AG04450 (cell line): ENCODE measurements around the gene TMEM117. TPM values are rescaled to one million over a fixed set of nuclear protein-coding genes. Genes with fewer than 3 reads are reported as not detected.

ENCODE experiments used
- CTCF ChIA-PET: fragments of 300-600, 350-600 bp; formaldehyde crosslinking; extraction: SDS; loops from one replicate; lab custom pipeline; 2022; ENCODE audit warnings: antibody characterized with exemption, inconsistent platforms; lab: Charles Lee
- POLR2A ChIA-PET: fragments of 350-600 bp; formaldehyde crosslinking; extraction: SDS; loops from one replicate; lab custom pipeline; 2021; ENCODE audit warnings: antibody characterized with exemption, inconsistent platforms; lab: Yijun Ruan, JAX
- DNase-seq: peaks from one replicate; pipeline ENCODE4 v3.0.0-alpha.2; 2011; ENCODE audit warnings: low read depth, low spot score
- H3K27ac ChIP-seq: one replicate; pipeline ENCODE4 v1.5.1; 2012; ENCODE audit warnings: low read depth, low read length, control low read depth
- H3K27me3 ChIP-seq: one replicate; pipeline ENCODE4 v1.6.0; 2012; ENCODE audit warnings: low read length; ENCODE audit not compliant: control insufficient read depth, insufficient read depth
- H3K4me3 ChIP-seq: 2 replicates; pipeline ENCODE4 v1.5.1; 2011; ENCODE audit warnings: mild to moderate bottlenecking, low read depth, low read length, control low read depth
- H3K9me3 ChIP-seq: 2 replicates; pipeline ENCODE4 v1.5.1; 2012; ENCODE audit warnings: low read length; ENCODE audit not compliant: control insufficient read depth, insufficient read depth
- polyA plus RNA-seq: library from polyadenylated mRNA; depleted of rRNA; stranded (reverse); fragments of >200 nt; gene quantifications from 2 replicates; pipeline ENCODE4 v1.2.3, GENCODE V29; 2011
- TF ChIP-seq, protein P1 (sequence below): IDR thresholded peaks from 2 replicates; pipeline ENCODE4 v1.5.1; 2011; ENCODE audit warnings: low read depth, low read length, control low read depth, inconsistent platforms

Gene TMEM117
- polyA plus RNA-seq, 1 experiment = 11.3 TPM

DNA sequence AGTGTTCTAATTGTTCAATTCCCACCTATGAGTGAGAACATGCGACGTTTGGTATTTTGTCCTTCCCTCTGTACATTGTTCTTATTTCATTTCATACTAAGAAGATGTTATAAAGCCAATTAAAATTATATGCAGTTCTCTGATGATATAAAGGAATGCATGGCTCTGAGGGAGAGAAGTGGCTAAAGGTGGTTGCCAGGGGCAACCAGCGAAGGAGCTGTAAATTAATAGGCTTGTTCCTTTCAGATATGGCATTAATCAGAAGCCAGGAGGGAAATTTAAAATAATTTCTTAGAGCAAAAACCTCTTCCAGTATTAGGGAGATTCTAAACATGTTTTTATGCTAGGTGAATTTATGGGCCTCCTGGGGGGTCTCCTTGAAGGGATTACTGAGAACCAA, 227.8 kb downstream of the TMEM117 start:
- ChIA-PET CTCF (interaction anchor here (1.3 kb wide), 1 partner anchor 48 kb away, joined by 4 read pairs; no protein-coding TSS in a partner anchor), POLR2A (no interaction called here)
- DNase-seq = no peak
- H3K4me3 ChIP-seq = no peak overlapping the region
- H3K27ac ChIP-seq = no peak overlapping the region
- no peaks in the 10 kb centered on the region for H3K27me3 ChIP-seq
- no peaks in the 10 kb centered on the region for H3K9me3 ChIP-seq
- TF ChIP-seq, protein P1, sequence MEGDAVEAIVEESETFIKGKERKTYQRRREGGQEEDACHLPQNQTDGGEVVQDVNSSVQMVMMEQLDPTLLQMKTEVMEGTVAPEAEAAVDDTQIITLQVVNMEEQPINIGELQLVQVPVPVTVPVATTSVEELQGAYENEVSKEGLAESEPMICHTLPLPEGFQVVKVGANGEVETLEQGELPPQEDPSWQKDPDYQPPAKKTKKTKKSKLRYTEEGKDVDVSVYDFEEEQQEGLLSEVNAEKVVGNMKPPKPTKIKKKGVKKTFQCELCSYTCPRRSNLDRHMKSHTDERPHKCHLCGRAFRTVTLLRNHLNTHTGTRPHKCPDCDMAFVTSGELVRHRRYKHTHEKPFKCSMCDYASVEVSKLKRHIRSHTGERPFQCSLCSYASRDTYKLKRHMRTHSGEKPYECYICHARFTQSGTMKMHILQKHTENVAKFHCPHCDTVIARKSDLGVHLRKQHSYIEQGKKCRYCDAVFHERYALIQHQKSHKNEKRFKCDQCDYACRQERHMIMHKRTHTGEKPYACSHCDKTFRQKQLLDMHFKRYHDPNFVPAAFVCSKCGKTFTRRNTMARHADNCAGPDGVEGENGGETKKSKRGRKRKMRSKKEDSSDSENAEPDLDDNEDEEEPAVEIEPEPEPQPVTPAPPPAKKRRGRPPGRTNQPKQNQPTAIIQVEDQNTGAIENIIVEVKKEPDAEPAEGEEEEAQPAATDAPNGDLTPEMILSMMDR = no peak

DNA sequence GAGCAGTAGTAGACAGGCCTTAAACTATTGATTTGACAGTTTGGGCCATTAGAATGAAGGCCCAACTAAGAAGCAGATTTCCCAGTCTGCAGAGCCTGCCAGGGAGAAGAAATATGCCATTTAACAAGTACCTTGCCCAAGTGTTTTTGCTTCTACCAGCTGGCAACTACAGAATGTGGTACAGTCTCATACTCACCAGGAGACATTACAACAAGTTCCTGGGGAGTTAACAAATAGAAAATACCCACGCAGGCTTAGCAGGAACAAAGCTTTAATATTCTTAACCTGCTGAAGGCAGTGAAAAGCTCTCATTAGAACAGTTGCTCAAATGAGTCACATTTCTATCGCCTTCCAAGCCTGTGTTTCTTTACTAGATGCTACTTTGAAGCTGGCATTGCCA, 241.0 kb downstream of the TMEM117 start:
- ChIA-PET CTCF (no interaction called here), POLR2A (no interaction called here)
- no peak overlapping the region for H3K4me3 ChIP-seq
- no peaks in the 10 kb centered on the region for H3K9me3 ChIP-seq
- no peak overlapping the region for H3K27ac ChIP-seq
- TF ChIP-seq, protein P1 = no peak
- no peaks in the 10 kb centered on the region for H3K27me3 ChIP-seq
- DNase-seq = no peak

DNA sequence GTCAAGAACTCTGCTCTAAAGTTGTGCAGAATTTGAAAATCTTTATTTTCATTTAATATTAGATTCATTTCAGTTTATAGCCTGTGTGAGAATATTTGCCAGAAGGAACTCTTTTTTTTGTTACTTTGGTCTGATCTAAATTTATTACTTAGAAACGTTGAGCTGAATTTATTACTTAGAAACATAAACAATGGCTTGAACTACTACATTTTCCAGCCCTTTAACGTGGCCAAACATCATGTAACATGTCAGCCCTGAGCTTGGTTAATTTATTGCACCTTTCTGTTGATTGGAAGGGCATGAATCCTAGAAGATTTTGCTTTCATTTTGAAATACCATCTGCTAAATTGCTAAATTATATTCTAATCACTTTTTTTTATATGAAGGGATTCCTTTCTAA, 241.4 kb downstream of the TMEM117 start:
- Histone ChIP-seq H3K27me3 (no peaks in the 10 kb centered on the region), H3K4me3 (no peak overlapping the region), H3K9me3 (no peaks in the 10 kb centered on the region), H3K27ac (no peak overlapping the region)
- ChIA-PET CTCF (interaction anchor here (0.6 kb wide), 1 partner anchor 132 kb away, joined by 3 read pairs; no protein-coding TSS in a partner anchor), POLR2A (no interaction called here)
- TF ChIP-seq, protein P1 = no peak
- DNase-seq = no peak

DNA sequence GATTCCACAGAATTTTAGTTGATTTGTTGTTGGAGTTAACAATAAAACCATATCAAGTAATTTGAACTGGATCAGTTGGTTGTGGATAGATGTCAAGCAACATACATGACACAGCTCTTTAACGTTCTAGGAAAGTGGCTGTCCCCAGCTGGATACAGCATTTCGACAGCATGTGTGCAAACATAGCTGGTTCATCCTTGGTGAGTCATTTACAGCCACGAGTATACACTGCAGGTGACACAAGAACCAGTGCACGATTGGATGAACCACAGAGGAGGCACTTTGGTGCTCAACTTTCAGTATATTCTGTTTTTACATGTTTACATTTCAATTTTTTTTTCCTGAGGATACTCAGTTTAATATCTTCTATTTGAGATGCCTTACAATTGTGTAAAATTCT, 242.4 kb downstream of the TMEM117 start:
- H3K27me3 ChIP-seq = no peaks in the 10 kb centered on the region
- no peaks in the 10 kb centered on the region for H3K9me3 ChIP-seq
- TF ChIP-seq, protein P1 = no peak
- no peak overlapping the region for H3K4me3 ChIP-seq
- ChIA-PET POLR2A (no interaction called here), CTCF (interaction anchor here (0.5 kb wide), 1 partner anchor 519 kb away, joined by 3 read pairs; no protein-coding TSS in a partner anchor)
- DNase-seq = no peak
- no peak overlapping the region for H3K27ac ChIP-seq

DNA sequence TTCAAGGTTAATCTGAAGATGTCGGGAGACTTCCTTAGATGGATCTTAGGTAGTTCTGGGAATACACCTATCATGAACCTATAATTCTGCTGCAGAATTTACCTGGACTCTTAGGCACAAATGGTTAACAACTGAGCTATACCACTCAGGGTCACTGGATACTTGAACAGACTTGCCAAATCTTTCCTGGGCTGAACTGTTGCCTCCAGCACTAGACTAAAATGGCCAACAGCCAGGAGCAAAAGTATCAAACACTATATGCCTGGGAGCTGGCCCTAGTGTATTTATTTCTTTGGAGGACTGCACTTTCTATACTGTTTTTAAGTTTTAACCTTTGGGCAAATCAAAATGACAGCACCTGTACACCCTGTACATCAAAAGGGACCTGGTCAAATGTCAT, 252.8 kb downstream of the TMEM117 start:
- CTCF ChIA-PET = interaction anchor here (0.5 kb wide), 1 partner anchor 42 kb away, joined by 3 read pairs; no protein-coding TSS in a partner anchor
- Histone ChIP-seq H3K27ac (no peak overlapping the region), H3K9me3 (no peaks in the 10 kb centered on the region), H3K27me3 (no peaks in the 10 kb centered on the region), H3K4me3 (no peak overlapping the region)
- no peak for DNase-seq
- TF ChIP-seq, protein P1 = no peak
- POLR2A ChIA-PET = no interaction called here
